DMS79 treated with DMSO at 0.1 percent for 48 hours (cell line): Measurements from ENCODE around the gene MMP13.
"Not testable (repeated sequence)": the region's sequence is repeated elsewhere in the genome, so short reads cannot be mapped to it uniquely, and the experiment has no call there.

Experiments used
- DNase-seq: peaks from one replicate; lab custom pipeline; 2025; lab: John Stamatoyannopoulos, UW

The MMP13 gene

GRCh38 chr11:102955624-102956023 lies at the start of gene MMP13:
Gene MMP13, minus strand, starts transcription at chr11:102955732. Its CDS starts 27 bp downstream, at chr11:102955705.
- DNase-seq = no peak

GRCh38 chr11:103004234-103004633 lies 48.7 kb upstream of the MMP13 start:
- DNase-seq = not testable (repeated sequence)

- no peak for DNase-seq
These were observed 38.6 kb upstream of the MMP13 start for GRCh38 chr11:102994105-102994504.

GRCh38 chr11:102991776-102992175 lies 36.2 kb upstream of the MMP13 start:
- DNase-seq = no peak

- no peak for DNase-seq
These were observed 34.6 kb upstream of the MMP13 start for GRCh38 chr11:102990145-102990544.

GRCh38 chr11:102989379-102990047 lies 34.0 kb upstream of the MMP13 start:
- no peak for DNase-seq

GRCh38 chr11:102986815-102987214 lies 31.3 kb upstream of the MMP13 start:
- DNase-seq = no peak

- DNase-seq = no peak
These were observed 30.3 kb upstream of the MMP13 start for GRCh38 chr11:102985850-102986249.

GRCh38 chr11:102983486-102983885 lies 28.0 kb upstream of the MMP13 start:
- no peak for DNase-seq

GRCh38 chr11:102981324-102981910 lies 25.9 kb upstream of the MMP13 start:
- DNase-seq = no peak

GRCh38 chr11:102974552-102975280 lies 19.2 kb upstream of the MMP13 start:
- DNase-seq = no peak

- not testable (repeated sequence) for DNase-seq
These were observed 18.2 kb upstream of the MMP13 start for GRCh38 chr11:102973698-102974097.

- no peak for DNase-seq
These were observed 17.3 kb upstream of the MMP13 start for GRCh38 chr11:102972853-102973252.

- no peak for DNase-seq
These were observed 16.2 kb upstream of the MMP13 start for GRCh38 chr11:102971766-102972165.

GRCh38 chr11:102967497-102967896 lies 12.0 kb upstream of the MMP13 start:
- no peak for DNase-seq

GRCh38 chr11:102966011-102966410 lies 10.5 kb upstream of the MMP13 start:
- no peak for DNase-seq

GRCh38 chr11:102964867-102965266 lies 9.3 kb upstream of the MMP13 start:
- DNase-seq = no peak

GRCh38 chr11:102957953-102958352 lies 2.4 kb upstream of the MMP13 start:
- DNase-seq = no peak

GRCh38 chr11:102950622-102951081 lies 4.9 kb downstream of the MMP13 start:
- DNase-seq = no peak

GRCh38 chr11:102946237-102946636 lies 9.3 kb downstream of the MMP13 start:
- DNase-seq = no peak

- DNase-seq = no peak
These were observed 14.6 kb downstream of the MMP13 start for GRCh38 chr11:102940714-102941588.

GRCh38 chr11:102936864-102937509 lies 18.5 kb downstream of the MMP13 start:
- DNase-seq = no peak
